Mesothelial cell of epicardium (in vitro differentiated cells): ENCODE data around the gene RPA3. TPM values are rescaled to one million over a fixed set of nuclear protein-coding genes. Genes with fewer than 3 reads are reported as not detected.

ENCODE experiments used
- DNase-seq, 2 experiments: peaks; one replicate each; pipeline ENCODE4 v3.0.0; 2021; ENCODE audit warnings: low spot score in 2 of 2; ENCODE audit not compliant: unreplicated experiment in 2 of 2
- H3K27ac Mint-ChIP-seq: 2 replicates; pipeline ENCODE4 v1.8.0; 2021; ENCODE audit warnings: mixed read lengths
- H3K27me3 Mint-ChIP-seq: 2 replicates; pipeline ENCODE4 v1.8.0; 2021; ENCODE audit warnings: low read depth, mixed read lengths
- H3K36me3 Mint-ChIP-seq: 2 replicates; pipeline ENCODE4 v1.8.0; 2021; ENCODE audit warnings: mixed read lengths
- H3K4me1 Mint-ChIP-seq: 2 replicates; pipeline ENCODE4 v1.8.0; 2021; ENCODE audit warnings: mixed read lengths
- H3K4me3 Mint-ChIP-seq: 2 replicates; pipeline ENCODE4 v1.8.0; 2021; ENCODE audit warnings: mild to moderate bottlenecking, moderate library complexity, mixed read lengths
- H3K9me3 Mint-ChIP-seq: 2 replicates; pipeline ENCODE4 v1.8.0; 2021; ENCODE audit warnings: mixed read lengths
- CTCF ChIP-seq: fragments of 200-600 bp; sonication (generic); IDR thresholded peaks from one replicate; pipeline ENCODE4 v1.5.0; 2021; ENCODE audit warnings: antibody characterized with exemption; ENCODE audit not compliant: unreplicated experiment
- total RNA-seq: library from RNA; stranded (reverse); gene quantifications from 3 replicates; pipeline ENCODE4 v1.2.1, GENCODE V29; 2021

The RPA3 gene
- total RNA-seq, 1 donor from 2014 or later, result 22.9 TPM

- H3K9me3 Mint-ChIP-seq, result peaks cover 9% of the 10 kb centered on the region
- no peak for TF ChIP-seq CTCF
These were observed 23.9 kb downstream of the RPA3 start for GRCh38 chr7:7694542-7694941.

GRCh38 chr7:7693881-7694280 lies 24.5 kb downstream of the RPA3 start:
- no peak for TF ChIP-seq CTCF
- peaks cover 6% of the 10 kb centered on the region for H3K36me3 Mint-ChIP-seq

More at GRCh38 chr7:7694542-7694941, 23.9 kb downstream of the RPA3 start:
- DNase-seq, result no peak
- Mint-ChIP-seq H3K36me3 (peaks cover 6% of the 10 kb centered on the region), H3K27ac (no peak overlapping the region), H3K4me1 (peaks cover 14% of the 10 kb centered on the region), H3K4me3 (no peak overlapping the region), H3K27me3 (no peaks in the 10 kb centered on the region)

GRCh38 chr7:7688956-7689355 lies 29.5 kb downstream of the RPA3 start:
- TF ChIP-seq CTCF, result no peak

More at GRCh38 chr7:7693881-7694280, 24.5 kb downstream of the RPA3 start:
- Mint-ChIP-seq H3K27ac (no peak overlapping the region), H3K27me3 (no peaks in the 10 kb centered on the region), H3K4me3 (no peak overlapping the region), H3K4me1 (peaks cover 15% of the 10 kb centered on the region), H3K9me3 (peaks cover 9% of the 10 kb centered on the region)
- no peak for DNase-seq

GRCh38 chr7:7688310-7688709 lies 30.1 kb downstream of the RPA3 start:
- no peak for TF ChIP-seq CTCF
- Mint-ChIP-seq H3K9me3 (no peaks in the 10 kb centered on the region), H3K4me1 (peaks cover 23% of the 10 kb centered on the region), H3K27ac (no peak overlapping the region), H3K36me3 (no peaks in the 10 kb centered on the region), H3K27me3 (no peaks in the 10 kb centered on the region), H3K4me3 (no peak overlapping the region)
- DNase-seq, result no peak

More at GRCh38 chr7:7688956-7689355, 29.5 kb downstream of the RPA3 start:
- no peak overlapping the region for H3K27ac Mint-ChIP-seq
- peaks cover 24% of the 10 kb centered on the region for H3K4me1 Mint-ChIP-seq
- H3K4me3 Mint-ChIP-seq, result no peak overlapping the region
- no peak for DNase-seq
- H3K36me3 Mint-ChIP-seq, result no peaks in the 10 kb centered on the region
- H3K27me3 Mint-ChIP-seq, result no peaks in the 10 kb centered on the region
- H3K9me3 Mint-ChIP-seq, result no peaks in the 10 kb centered on the region

- no peaks in the 10 kb centered on the region for H3K36me3 Mint-ChIP-seq
- H3K27ac Mint-ChIP-seq, result no peak overlapping the region
- H3K4me1 Mint-ChIP-seq, result peaks cover 27% of the 10 kb centered on the region
- H3K9me3 Mint-ChIP-seq, result no peaks in the 10 kb centered on the region
- no peak for TF ChIP-seq CTCF
- DNase-seq, result no peak
- H3K4me3 Mint-ChIP-seq, result no peak overlapping the region
- H3K27me3 Mint-ChIP-seq, result no peaks in the 10 kb centered on the region
These were observed 30.6 kb downstream of the RPA3 start for GRCh38 chr7:7687800-7688199.
